Stomach (tissue), 9 donors: Measurements from ENCODE around the gene ESPL1. TPM values are rescaled to one million over a fixed set of nuclear protein-coding genes. Genes with fewer than 3 reads are reported as not detected.

Experiments used
- DNase-seq, 2 donors: peaks; one replicate each; pipeline versions ENCODE4 v3.0.0 to v3.0.0-alpha.2; 2013 to 2019
- H3K27ac ChIP-seq, 5 donors: fragments of 200-600 bp in 4 of 5; sonication (generic) in 4 of 5; one replicate each; pipeline ENCODE4 v1.5.1; 2013 to 2019; ENCODE audit warnings: mild to moderate bottlenecking in 1 of 5, moderate library complexity in 1 of 5
- H3K27me3 ChIP-seq, 3 donors: fragments of 200-600 bp; sonication (generic); one replicate each; pipeline ENCODE4 v1.5.1; 2017 to 2019; ENCODE audit warnings: mixed run types in 1 of 3
- H3K36me3 ChIP-seq, 4 donors: fragments of 200-600 bp; sonication (generic); 1 replicate in 3 of 4; 2 replicates in 1 of 4; pipeline ENCODE4 v1.5.1; 2016 to 2019
- H3K4me1 ChIP-seq, 4 donors: fragments of 200-600 bp; sonication (generic); one replicate each; pipeline ENCODE4 v1.5.1; 2016 to 2019
- H3K4me3 ChIP-seq, 4 donors: fragments of 200-600 bp; sonication (generic) in 3 of 4; one replicate each; pipeline ENCODE4 v1.5.1; 2016 to 2019; ENCODE audit warnings: mild to moderate bottlenecking in 1 of 4
- H3K9me3 ChIP-seq, 4 donors: fragments of 200-600 bp; sonication (generic); one replicate each; pipeline ENCODE4 v1.5.1; 2016 to 2019
- EP300 ChIP-seq: sonication (generic); formaldehyde crosslinking; IDR thresholded peaks from one replicate; pipeline ENCODE4 v1.6.1; 2017; ENCODE audit warnings: antibody characterized with exemption
- POLR2A ChIP-seq, 4 donors: fragments of 450-650 bp; IDR thresholded peaks; one replicate each; pipeline ENCODE4 v1.6.1; 2016; ENCODE audit warnings: antibody characterized with exemption in 4 of 4, control low read depth in 2 of 4, mild to moderate bottlenecking in 1 of 4, moderate library complexity in 1 of 4
- POLR2AphosphoS5 ChIP-seq, 3 donors: sonication (generic); formaldehyde crosslinking; IDR thresholded peaks; one replicate each; pipeline ENCODE4 v1.6.1; 2016; ENCODE audit warnings: antibody characterized with exemption in 3 of 3
- WGBS, 5 donors: extraction: QIAGEN DNeasy Blood & Tissue Kit in 3 of 5; methylation state at CpG; one replicate each; pipeline versions ENCODE4 v1.1.5 to v1.1.7; 2013 to 2018; 5-methylcytosine and 5-hydroxymethylcytosine counted together
- intact Hi-C: fragments of 100-400 bp; cut with DNase I; formaldehyde crosslinking; loops from one replicate; pipeline ENCODE4 v1.15.1; 2023; ENCODE audit warnings: low total_unique reads
- polyA plus RNA-seq, 3 donors: library from polyadenylated mRNA; stranded (reverse); fragments of 200-250 nt; gene quantifications; one replicate each; pipeline ENCODE4 v1.2.3, GENCODE V29; 2013
- total RNA-seq, 5 donors: library from RNA; depleted of rRNA; stranded (reverse); fragments of >200 nt; gene quantifications; one replicate each; pipeline versions ENCODE4 v1.1.0 to v1.2.3, GENCODE V29; 2014 to 2016
- TF ChIP-seq, protein P1 (sequence below), 7 experiments: fragments of 450-650 bp in 4 of 7; fragments of 200-600 bp in 3 of 7; sonication (generic) in 3 of 7; IDR thresholded peaks; one replicate each; pipeline ENCODE4 v1.5.1; 2016 to 2019; ENCODE audit warnings: antibody characterized with exemption in 7 of 7, control low read depth in 2 of 7, mild to moderate bottlenecking in 1 of 7
- donor health status: healthy with polysubstance abuse.
- donor health status: Bipolar disorder and iron deficiency.
- donor health status: healthy.

Gene ESPL1
- total and polyA plus RNA-seq, 8 donors, result 0.15 to 43.2 (median 5.3) TPM

DNA sequence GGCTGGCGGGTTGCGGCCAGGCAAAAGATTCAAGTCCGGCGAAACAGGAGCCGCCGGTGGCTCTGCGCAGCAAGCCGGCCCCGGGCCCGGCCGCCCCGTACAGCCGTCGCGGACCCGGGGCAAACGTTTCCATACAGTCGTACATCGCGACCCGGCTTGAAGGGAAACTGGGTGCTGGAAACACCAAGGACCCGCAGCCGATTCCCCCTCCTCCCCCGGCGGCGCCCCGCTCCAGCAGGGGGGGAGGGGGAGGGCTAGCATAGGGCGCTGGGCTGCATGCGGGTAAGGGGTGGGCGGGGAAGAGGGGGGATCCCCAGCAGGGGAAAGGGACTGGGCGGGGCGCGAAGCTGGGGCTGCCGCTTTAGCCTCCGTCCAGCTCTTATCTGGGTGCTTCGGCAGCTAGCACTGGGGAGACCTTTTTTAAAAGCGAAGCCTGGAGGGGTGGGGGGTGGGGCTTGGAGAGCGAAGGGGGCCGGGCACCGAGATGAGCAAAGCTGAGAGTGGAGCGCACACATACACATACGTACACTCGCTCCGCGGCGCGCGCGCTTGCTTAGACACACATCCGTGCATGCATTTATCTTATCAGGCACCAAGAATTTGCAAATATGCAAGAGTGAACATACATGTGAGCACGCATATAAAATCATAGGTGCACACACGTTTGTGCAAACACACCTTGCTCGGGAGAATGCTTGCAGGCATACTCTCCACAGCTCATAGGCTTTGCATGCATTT lies 48.0 kb upstream of the ESPL1 start:
- Histone ChIP-seq H3K36me3 (peaks cover 0 to 6% (median 3%) of the 10 kb centered on the region in 4 donors), H3K4me1 (peaks cover 73 to 90% (median 87%) of the 10 kb centered on the region in 4 donors), H3K9me3 (no peaks in the 10 kb centered on the region), H3K4me3 (peak overlapping the region; percentile 63 to 88 (median 83)), H3K27me3 (no peaks in the 10 kb centered on the region), H3K27ac (peak overlapping the region; percentile 96 to 99 (median 99))
- TF ChIP-seq EP300 (no peak), POLR2AphosphoS5 (IDR thresholded peaks at IDR 0.05) (peak in 1 of 3 donors; percentile 9)
- intact Hi-C loops, result loop anchor here (10.0 kb wide), 1 partner anchor 65 kb away; no protein-coding TSS in a partner anchor
- WGBS, 5 donors, result 0 to 1% (median 0%) methylated on average over 47 to 51 of the region's 53 CpGs
- peak; percentile 72 to 93 for DNase-seq

- peak; percentile 58 to 72 (median 58) for TF ChIP-seq POLR2AphosphoS5 (IDR thresholded peaks at IDR 0.05)
- TF ChIP-seq POLR2A (IDR thresholded peaks at IDR 0.05), result no peak
- peak; percentile 89 to 98 for DNase-seq
- 0 to 1% (median 1%) methylated on average over 35 to 42 of the region's 42 CpGs for WGBS, 5 donors
Measured at GRCh38 chr12:53220694-53221202, 47.4 kb upstream of the ESPL1 start.

DNA sequence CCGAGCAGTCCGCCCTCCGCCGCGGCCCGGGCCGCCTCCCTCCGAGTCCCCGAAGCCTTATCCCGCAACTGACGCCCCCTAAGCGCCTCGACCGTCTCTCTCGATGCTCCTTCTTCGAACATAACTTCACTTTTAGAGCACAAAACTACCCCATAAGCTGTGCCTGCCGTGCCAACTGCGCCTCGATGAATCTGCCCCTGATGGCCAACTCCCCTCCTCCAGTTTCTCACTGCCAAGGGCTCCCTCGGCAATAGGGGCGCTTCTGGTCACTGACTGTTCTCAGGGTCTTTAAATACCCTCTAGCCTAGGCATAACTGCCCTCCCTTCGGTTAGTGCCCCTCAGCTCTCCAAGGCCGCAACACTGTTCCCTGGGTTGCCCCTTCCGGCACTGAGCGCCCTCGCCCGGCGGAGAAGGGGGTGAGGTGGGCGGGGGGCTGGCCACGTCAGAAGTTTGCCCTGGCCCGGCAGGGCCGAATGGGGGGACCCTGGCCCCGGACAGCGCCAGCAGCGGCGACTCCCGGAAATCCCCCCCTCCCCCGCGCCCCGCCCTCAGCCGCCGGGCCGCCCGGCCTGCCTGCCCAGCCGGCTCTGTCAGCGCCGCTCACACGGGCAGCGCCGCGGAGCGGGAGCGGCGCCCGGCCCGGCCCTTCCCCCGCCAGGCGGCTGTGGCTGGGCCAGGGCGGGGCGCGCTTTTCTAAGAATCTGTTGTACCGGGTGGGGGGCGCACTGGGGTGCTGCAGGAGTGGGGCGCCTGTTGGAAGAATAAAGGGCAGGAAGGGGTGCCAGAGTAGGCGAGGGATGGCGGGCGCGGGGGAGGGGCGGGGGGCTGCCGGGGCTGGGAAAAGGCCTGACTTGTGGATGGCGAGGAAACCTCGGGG lies 46.7 kb upstream of the ESPL1 start:
- H3K4me3 ChIP-seq, result peak overlapping the region; percentile 63 to 88 (median 83)
- H3K36me3 ChIP-seq, result peaks cover 0 to 6% (median 0%) of the 10 kb centered on the region in 4 donors
- 0 to 2% (median 1%) methylated on average over 32 to 72 of the region's 72 CpGs for whole genome bisulfite sequencing, 5 donors
- TF ChIP-seq EP300 (no peak), POLR2A (IDR thresholded peaks at IDR 0.05) (no peak), POLR2AphosphoS5 (IDR thresholded peaks at IDR 0.05) (peak in 2 of 3 donors; percentile 3 to 67)
- TF ChIP-seq, protein P1, sequence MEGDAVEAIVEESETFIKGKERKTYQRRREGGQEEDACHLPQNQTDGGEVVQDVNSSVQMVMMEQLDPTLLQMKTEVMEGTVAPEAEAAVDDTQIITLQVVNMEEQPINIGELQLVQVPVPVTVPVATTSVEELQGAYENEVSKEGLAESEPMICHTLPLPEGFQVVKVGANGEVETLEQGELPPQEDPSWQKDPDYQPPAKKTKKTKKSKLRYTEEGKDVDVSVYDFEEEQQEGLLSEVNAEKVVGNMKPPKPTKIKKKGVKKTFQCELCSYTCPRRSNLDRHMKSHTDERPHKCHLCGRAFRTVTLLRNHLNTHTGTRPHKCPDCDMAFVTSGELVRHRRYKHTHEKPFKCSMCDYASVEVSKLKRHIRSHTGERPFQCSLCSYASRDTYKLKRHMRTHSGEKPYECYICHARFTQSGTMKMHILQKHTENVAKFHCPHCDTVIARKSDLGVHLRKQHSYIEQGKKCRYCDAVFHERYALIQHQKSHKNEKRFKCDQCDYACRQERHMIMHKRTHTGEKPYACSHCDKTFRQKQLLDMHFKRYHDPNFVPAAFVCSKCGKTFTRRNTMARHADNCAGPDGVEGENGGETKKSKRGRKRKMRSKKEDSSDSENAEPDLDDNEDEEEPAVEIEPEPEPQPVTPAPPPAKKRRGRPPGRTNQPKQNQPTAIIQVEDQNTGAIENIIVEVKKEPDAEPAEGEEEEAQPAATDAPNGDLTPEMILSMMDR (IDR thresholded peaks at IDR 0.05), result peak in 1 of 7 experiments; percentile 28
- H3K27ac ChIP-seq, result peak overlapping the region; percentile 96 to 99 (median 99)
- DNase-seq, result peak; percentile 80 to 94
- no peaks in the 10 kb centered on the region for H3K27me3 ChIP-seq
- intact Hi-C loops, result no loop called here
- peaks cover 65 to 90% (median 85%) of the 10 kb centered on the region in 4 donors for H3K4me1 ChIP-seq
- no peaks in the 10 kb centered on the region for H3K9me3 ChIP-seq

More at GRCh38 chr12:53220694-53221202, 47.4 kb upstream of the ESPL1 start:
- Histone ChIP-seq H3K4me1 (peaks cover 72 to 91% (median 89%) of the 10 kb centered on the region in 4 donors), H3K9me3 (no peaks in the 10 kb centered on the region), H3K27ac (peak overlapping the region; percentile 96 to 99 (median 99)), H3K4me3 (peak overlapping the region; percentile 63 to 88 (median 83)), H3K36me3 (peaks cover 0 to 2% (median 0%) of the 10 kb centered on the region in 4 donors), H3K27me3 (no peaks in the 10 kb centered on the region)
- intact Hi-C loops, result no loop called here

DNA sequence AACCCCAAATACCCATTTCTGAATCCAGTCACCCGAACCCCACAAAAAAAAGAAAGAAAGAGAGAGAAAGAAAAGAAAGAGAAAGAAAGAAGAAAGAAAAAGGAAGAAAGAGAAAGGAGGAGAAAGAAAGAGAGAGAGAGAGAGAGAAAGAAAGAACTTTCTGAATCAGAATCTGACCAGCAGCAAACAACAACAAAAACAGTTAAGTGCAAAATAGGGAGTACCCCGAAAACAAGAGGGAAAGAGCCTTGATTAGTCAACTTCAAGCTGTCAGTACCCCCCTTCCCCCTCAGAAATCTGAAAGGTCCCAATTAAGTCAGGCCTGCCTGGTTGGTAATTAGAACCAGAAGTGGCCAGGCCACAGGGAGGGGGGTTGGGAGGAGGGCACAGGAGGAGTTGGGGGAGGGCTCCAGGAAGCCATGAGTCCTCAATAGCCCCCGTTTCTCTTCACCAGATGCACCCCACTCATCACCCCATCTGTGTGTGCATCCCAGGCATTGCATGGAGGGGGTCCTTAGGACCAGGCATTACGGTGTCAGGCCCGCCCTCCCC lies 45.9 kb upstream of the ESPL1 start:
- TF ChIP-seq POLR2A (IDR thresholded peaks at IDR 0.05), result no peak
- TF ChIP-seq POLR2AphosphoS5 (IDR thresholded peaks at IDR 0.05), result no peak
- TF ChIP-seq, protein P1 (IDR thresholded peaks at IDR 0.05), result no peak
- TF ChIP-seq EP300, result no peak
- no peaks in the 10 kb centered on the region for H3K9me3 ChIP-seq
- peaks cover 57 to 85% (median 77%) of the 10 kb centered on the region in 4 donors for H3K4me1 ChIP-seq
- intact Hi-C loops, result no loop called here
- H3K27ac ChIP-seq, result peak overlapping the region; percentile 96 to 99 (median 99)
- H3K27me3 ChIP-seq, result no peaks in the 10 kb centered on the region
- 41 to 46% (median 43%) methylated on average over 5 of the region's 5 CpGs for WGBS, 5 donors
- H3K36me3 ChIP-seq, result peaks cover 1 to 14% (median 8%) of the 10 kb centered on the region in 4 donors
- DNase-seq, result no peak
- H3K4me3 ChIP-seq, result peak overlapping the region; percentile 63 to 88 (median 83)
